Tibial nerve (tissue), 4 donors: Measurements from ENCODE around the gene KRTAP26-1. TPM values are rescaled to one million over a fixed set of nuclear protein-coding genes. Genes with fewer than 3 reads are reported as not detected.

Experiments
- DNase-seq, 2 donors: peaks; one replicate each; pipeline ENCODE4 v3.0.0-alpha.2; 2019; ENCODE audit warnings: low spot score in 2 of 2
- H3K27ac ChIP-seq, 4 donors: fragments of 200-600 bp; sonication (generic) in 3 of 4; one replicate each; pipeline ENCODE4 v1.5.1; 2017 to 2019; ENCODE audit warnings: mild to moderate bottlenecking in 1 of 4
- H3K27me3 ChIP-seq, 2 donors: fragments of 200-600 bp; sonication (generic) in 1 of 2; one replicate each; pipeline versions ENCODE4 v1.5.1 to v1.6.0; 2017 to 2019
- H3K36me3 ChIP-seq, 3 donors: fragments of 200-600 bp; sonication (generic); one replicate each; pipeline ENCODE4 v1.5.1; 2018 to 2019
- H3K4me1 ChIP-seq, 4 donors: fragments of 200-600 bp; sonication (generic) in 3 of 4; one replicate each; pipeline ENCODE4 v1.5.1; 2017 to 2019
- H3K4me3 ChIP-seq, 4 donors: fragments of 200-600 bp; sonication (generic) in 3 of 4; one replicate each; pipeline ENCODE4 v1.5.1; 2017 to 2019; ENCODE audit warnings: mild to moderate bottlenecking in 1 of 4, moderate library complexity in 1 of 4
- H3K9me3 ChIP-seq, 4 donors: fragments of 200-600 bp; sonication (generic) in 3 of 4; one replicate each; pipeline ENCODE4 v1.5.1; 2017 to 2019
- CTCF ChIP-seq, 5 experiments: fragments of 200-600 bp in 3 of 5; fragments of 450-650 bp in 2 of 5; sonication (generic) in 3 of 5; IDR thresholded peaks; one replicate each; pipeline ENCODE4 v1.5.1; 2016 to 2019; ENCODE audit warnings: antibody characterized with exemption in 5 of 5, mild to moderate bottlenecking in 3 of 5, moderate library complexity in 2 of 5
- EP300 ChIP-seq, 2 donors: sonication (generic); formaldehyde crosslinking; IDR thresholded peaks; one replicate each; pipeline ENCODE4 v1.6.1; 2017; ENCODE audit warnings: antibody characterized with exemption in 2 of 2, mild to moderate bottlenecking in 1 of 2
- POLR2A ChIP-seq, 2 donors: fragments of 450-650 bp; IDR thresholded peaks; one replicate each; pipeline ENCODE4 v1.6.1; 2017; ENCODE audit warnings: antibody characterized with exemption in 2 of 2, mild to moderate bottlenecking in 2 of 2, moderate library complexity in 2 of 2
- WGBS, 2 donors: methylation state at CpG; one replicate each; pipeline ENCODE4 v1.1.5; 2018; 5-methylcytosine and 5-hydroxymethylcytosine counted together
- total RNA-seq, 4 donors: library from RNA; depleted of rRNA; stranded (reverse); fragments of >200 nt; gene quantifications; one replicate each; pipeline ENCODE4 v1.1.0, GENCODE V29; 2016

The KRTAP26-1 gene
- not detected for total RNA-seq

- no peak within 1 kb of the TSS for H3K27ac ChIP-seq
- H3K36me3 ChIP-seq: no peaks in the 10 kb centered on the region
- 86 to 89% methylated on average over 2 of the region's 2 CpGs for WGBS, 2 donors
- no peak within 1 kb of the TSS for H3K4me3 ChIP-seq
- TF ChIP-seq EP300 (IDR thresholded peaks at IDR 0.05) (no peak), CTCF (IDR thresholded peaks at IDR 0.05) (no peak), POLR2A (IDR thresholded peaks at IDR 0.05) (no peak)
- H3K27me3 ChIP-seq: no peaks in the 10 kb centered on the region
- DNase-seq: no peak
- no peaks in the 10 kb centered on the region for H3K9me3 ChIP-seq
- no peaks in the 10 kb centered on the region for H3K4me1 ChIP-seq
Measured at GRCh38 chr21:30320215-30320614, at the start of gene KRTAP26-1. Gene KRTAP26-1 (minus strand): TSS chr21:30320315. CDS start chr21:30320035, 280 bp downstream.

GRCh38 chr21:30355906-30356305 lies 35.8 kb upstream of the KRTAP26-1 start:
- no peak overlapping the region for H3K27ac ChIP-seq
- H3K4me3 ChIP-seq: no peak overlapping the region
- DNase-seq: no peak
- WGBS, 2 donors: 69 to 71% methylated on average over 3 of the region's 3 CpGs
- H3K36me3 ChIP-seq: no peaks in the 10 kb centered on the region
- no peak for TF ChIP-seq POLR2A (IDR thresholded peaks at IDR 0.05)
- no peak for TF ChIP-seq EP300 (IDR thresholded peaks at IDR 0.05)
- TF ChIP-seq CTCF (IDR thresholded peaks at IDR 0.05): no peak
- H3K4me1 ChIP-seq: no peaks in the 10 kb centered on the region
- no peaks in the 10 kb centered on the region for H3K9me3 ChIP-seq
- no peaks in the 10 kb centered on the region for H3K27me3 ChIP-seq

GRCh38 chr21:30354308-30355005 lies 34.3 kb upstream of the KRTAP26-1 start:
- Histone ChIP-seq H3K36me3 (no peaks in the 10 kb centered on the region), H3K4me1 (no peaks in the 10 kb centered on the region), H3K9me3 (no peaks in the 10 kb centered on the region), H3K4me3 (no peak overlapping the region), H3K27ac (no peak overlapping the region), H3K27me3 (no peaks in the 10 kb centered on the region)
- no peak for DNase-seq
- WGBS, 2 donors: 34 to 47% methylated on average over 1 of the region's 1 CpG
- TF ChIP-seq CTCF (IDR thresholded peaks at IDR 0.05) (no peak), POLR2A (IDR thresholded peaks at IDR 0.05) (no peak), EP300 (IDR thresholded peaks at IDR 0.05) (no peak)

GRCh38 chr21:30351534-30351933 lies 31.4 kb upstream of the KRTAP26-1 start:
- no peaks in the 10 kb centered on the region for H3K36me3 ChIP-seq
- WGBS, 2 donors: 98 to 99% methylated on average over 1 of the region's 1 CpG
- TF ChIP-seq POLR2A (IDR thresholded peaks at IDR 0.05) (no peak), CTCF (IDR thresholded peaks at IDR 0.05) (no peak), EP300 (IDR thresholded peaks at IDR 0.05) (no peak)
- H3K4me1 ChIP-seq: no peaks in the 10 kb centered on the region
- H3K27me3 ChIP-seq: no peaks in the 10 kb centered on the region
- no peaks in the 10 kb centered on the region for H3K9me3 ChIP-seq
- H3K27ac ChIP-seq: no peak overlapping the region
- DNase-seq: no peak
- no peak overlapping the region for H3K4me3 ChIP-seq

GRCh38 chr21:30349572-30349971 lies 29.5 kb upstream of the KRTAP26-1 start:
- H3K4me1 ChIP-seq: no peaks in the 10 kb centered on the region
- H3K9me3 ChIP-seq: no peaks in the 10 kb centered on the region
- 39 to 51% methylated on average over 3 of the region's 3 CpGs for WGBS, 2 donors
- H3K27me3 ChIP-seq: no peaks in the 10 kb centered on the region
- no peaks in the 10 kb centered on the region for H3K36me3 ChIP-seq
- no peak for DNase-seq
- H3K27ac ChIP-seq: no peak overlapping the region
- no peak for TF ChIP-seq CTCF (IDR thresholded peaks at IDR 0.05)
- no peak for TF ChIP-seq POLR2A (IDR thresholded peaks at IDR 0.05)
- TF ChIP-seq EP300 (IDR thresholded peaks at IDR 0.05): no peak
- no peak overlapping the region for H3K4me3 ChIP-seq
